C4-2B (cell line): ENCODE data around the gene TFIP11.

ENCODE experiments used
- H3K27ac ChIP-seq: fragments of 450-650 bp; 2 replicates; pipeline ENCODE4 v1.5.1; 2017
- ZFX ChIP-seq: fragments of 450-650 bp; IDR thresholded peaks from 2 replicates; pipeline ENCODE4 v1.6.1; 2017
- TF ChIP-seq, protein P1 (sequence below): fragments of 450-650 bp; conservative IDR thresholded peaks from 2 replicates; pipeline ENCODE4 v1.5.1; 2017; ENCODE audit warnings: mild to moderate bottlenecking

TFIP11 gene

DNA sequence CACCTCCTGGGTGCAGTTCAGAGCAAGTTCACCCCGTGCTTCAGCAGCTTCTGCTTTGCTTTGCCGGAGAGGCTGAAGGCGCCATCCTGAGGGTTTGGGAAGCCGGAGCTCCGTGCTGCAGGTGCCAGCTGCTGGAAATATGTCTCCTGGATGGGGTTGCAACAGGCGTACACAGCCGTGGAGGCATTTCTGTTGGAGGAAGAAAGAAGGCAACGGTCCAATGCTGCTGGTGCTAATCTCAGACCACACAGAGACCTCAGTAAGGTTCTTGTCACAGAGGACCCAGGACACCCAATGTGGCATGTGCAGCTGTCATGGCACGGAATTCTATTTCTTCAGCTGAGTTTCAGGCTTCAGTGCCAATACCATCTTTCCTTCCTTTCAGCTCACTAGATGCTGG, 59.1 kb downstream of the TFIP11 start:
- H3K27ac ChIP-seq: no peak overlapping the region
- TF ChIP-seq, protein P1, sequence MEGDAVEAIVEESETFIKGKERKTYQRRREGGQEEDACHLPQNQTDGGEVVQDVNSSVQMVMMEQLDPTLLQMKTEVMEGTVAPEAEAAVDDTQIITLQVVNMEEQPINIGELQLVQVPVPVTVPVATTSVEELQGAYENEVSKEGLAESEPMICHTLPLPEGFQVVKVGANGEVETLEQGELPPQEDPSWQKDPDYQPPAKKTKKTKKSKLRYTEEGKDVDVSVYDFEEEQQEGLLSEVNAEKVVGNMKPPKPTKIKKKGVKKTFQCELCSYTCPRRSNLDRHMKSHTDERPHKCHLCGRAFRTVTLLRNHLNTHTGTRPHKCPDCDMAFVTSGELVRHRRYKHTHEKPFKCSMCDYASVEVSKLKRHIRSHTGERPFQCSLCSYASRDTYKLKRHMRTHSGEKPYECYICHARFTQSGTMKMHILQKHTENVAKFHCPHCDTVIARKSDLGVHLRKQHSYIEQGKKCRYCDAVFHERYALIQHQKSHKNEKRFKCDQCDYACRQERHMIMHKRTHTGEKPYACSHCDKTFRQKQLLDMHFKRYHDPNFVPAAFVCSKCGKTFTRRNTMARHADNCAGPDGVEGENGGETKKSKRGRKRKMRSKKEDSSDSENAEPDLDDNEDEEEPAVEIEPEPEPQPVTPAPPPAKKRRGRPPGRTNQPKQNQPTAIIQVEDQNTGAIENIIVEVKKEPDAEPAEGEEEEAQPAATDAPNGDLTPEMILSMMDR: no peak
- TF ChIP-seq ZFX: no peak

DNA sequence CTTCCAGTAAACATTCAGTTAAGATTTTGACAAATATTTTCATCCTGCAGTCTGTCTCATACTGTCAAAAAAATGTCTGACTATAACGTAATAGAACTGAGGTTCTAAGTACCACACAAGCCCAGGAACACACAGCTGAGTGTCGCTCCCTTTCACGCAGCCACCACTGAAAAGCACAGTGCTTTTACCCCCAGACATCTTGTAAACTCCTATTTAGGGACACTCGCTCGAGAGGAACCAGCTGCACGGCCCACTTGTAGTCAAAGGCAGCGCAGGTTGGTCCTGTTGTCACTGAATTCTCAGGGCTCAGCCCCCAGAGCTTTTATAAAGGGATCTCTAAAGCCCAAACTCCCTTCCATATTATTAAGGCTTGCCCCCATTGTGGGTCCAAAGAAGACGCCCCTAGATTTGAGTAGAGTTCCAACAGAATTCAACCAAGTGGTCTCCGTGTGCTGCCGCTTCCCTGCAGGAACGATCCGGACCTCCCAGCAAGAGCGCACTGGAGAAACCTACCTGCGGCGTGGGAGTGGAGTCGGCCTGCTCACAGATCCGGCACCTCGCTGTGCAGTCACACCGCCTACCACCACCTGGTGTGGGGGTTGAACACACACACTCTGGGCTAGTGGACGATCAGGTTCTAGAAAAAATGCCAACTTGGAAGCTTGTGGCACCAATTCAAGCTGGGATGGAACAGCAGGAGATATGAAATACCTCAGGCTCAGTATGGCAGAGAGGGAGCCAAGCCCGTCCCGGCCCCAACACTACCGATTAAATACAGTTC, 59.8 kb downstream of the TFIP11 start:
- H3K27ac ChIP-seq: no peak overlapping the region
- TF ChIP-seq, protein P1: no peak
- TF ChIP-seq ZFX: no peak

DNA sequence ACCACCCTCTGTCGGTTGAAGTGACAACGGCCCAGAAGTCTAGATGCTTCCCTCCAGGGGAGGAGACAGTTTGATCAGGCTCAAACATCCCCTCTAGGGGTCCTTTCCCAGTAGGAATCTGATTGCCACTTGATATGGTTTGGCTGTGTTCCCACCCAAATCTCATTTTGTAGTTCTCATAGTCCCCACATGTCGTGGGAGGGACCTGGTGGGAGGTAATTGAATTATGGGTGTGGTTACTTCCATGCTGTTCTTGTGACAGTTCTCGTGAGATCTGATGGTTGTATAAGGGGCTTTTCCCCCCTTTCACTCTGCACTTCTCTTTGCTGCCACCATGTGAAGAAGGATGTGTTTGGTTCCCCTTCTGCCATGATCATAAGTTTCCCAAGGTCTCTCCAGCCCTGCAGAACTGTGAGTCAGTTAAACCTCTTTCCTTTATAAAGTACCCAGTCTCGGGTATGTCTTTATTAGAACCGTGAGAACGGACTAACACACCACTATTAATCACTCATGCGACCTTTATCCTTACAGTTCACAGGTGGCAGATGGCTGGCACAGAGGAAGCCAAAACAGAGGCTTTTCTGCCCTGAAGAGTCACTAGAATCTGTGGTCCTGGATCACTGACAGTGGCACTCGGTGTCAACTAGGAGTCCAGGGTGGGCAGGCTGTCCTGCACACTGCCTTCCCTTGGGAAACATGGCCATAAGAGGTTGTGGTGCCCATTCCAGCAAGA, 61.7 kb downstream of the TFIP11 start:
- no peak overlapping the region for H3K27ac ChIP-seq
- TF ChIP-seq, protein P1: no peak
- TF ChIP-seq ZFX: no peak

DNA sequence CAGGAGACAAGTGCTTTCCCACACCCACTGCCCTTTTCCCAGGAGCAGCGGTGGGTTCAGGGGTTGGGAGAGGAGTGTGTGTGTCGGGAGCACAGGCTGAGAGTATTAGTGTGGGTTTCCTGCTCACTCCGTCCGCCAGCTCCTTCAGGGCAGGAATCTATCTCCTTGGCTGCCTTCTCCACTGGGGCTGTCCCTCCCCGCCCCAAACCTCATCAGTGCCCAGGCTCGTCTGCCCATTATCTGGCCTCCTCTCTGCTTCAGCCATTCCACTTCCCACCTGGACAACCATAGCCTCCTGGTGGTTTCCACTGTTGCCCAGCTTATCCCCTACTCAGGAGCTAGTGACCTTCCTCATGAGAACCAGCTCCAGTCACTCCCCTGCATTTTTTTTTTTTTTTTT, 63.3 kb downstream of the TFIP11 start:
- H3K27ac ChIP-seq: no peak overlapping the region
- no peak for TF ChIP-seq ZFX
- TF ChIP-seq, protein P1: no peak

DNA sequence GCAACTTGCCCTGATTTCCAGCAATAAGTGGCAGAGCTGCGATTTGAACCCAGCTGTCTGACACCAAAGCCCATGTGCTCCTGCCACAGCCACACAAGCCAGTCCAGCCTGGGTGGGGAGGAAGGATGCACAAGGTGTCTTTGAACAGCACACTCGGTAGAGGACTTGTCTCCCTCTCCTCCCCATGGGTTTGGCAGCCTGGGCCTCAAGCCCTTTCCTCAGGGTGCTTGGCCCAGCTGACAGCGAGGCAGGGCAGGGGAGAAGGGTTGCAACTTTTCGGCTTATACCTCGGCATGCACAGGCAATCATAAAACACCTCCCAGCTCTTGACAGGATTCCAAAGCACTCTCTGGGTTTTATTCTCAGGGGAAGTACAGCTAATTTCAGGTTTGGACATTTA, 63.9 kb downstream of the TFIP11 start:
- H3K27ac ChIP-seq: no peak overlapping the region
- TF ChIP-seq, protein P1: no peak
- no peak for TF ChIP-seq ZFX

DNA sequence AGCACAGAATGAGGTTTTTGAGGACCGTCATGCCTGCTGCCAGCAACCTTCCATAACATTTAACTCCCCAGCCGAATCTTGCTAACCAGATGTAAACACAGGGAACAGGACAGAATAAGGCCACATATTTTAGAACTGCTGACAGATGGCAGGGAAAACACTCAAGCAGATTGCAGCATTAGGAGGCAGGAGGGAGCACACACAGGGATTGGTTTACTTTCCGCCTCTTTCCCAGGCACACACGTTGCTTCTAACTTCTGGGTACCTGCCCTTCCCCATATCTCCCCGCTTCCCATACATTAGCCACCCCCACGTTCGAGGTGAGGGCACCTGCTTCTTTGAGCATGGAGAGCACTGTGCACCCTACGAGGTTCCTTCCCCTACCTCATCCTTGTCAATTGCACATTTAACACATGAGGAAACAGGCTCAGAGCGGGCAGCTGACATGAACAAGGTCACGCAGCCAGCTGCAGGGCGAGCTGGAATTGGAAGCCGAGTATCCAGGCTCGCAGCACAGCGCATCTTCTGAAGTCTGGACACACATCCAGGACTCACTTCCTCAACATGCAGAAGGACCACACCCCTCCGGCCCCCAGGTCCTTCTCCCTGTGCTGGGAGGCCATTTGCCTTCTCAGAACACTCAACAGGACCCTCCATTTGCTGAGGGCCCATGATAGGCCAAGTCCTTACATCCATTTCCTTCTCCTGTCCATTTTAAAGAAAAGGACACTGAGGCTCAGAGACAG, 64.5 kb downstream of the TFIP11 start:
- no peak overlapping the region for H3K27ac ChIP-seq
- no peak for TF ChIP-seq ZFX
- TF ChIP-seq, protein P1: no peak
